SW480 (cell line): ENCODE measurements around the gene EHBP1L1.

Experiments
- DNase-seq: peaks from one replicate; pipeline ENCODE4 v3.0.0-alpha.2; 2016; ENCODE audit warnings: low spot score

The EHBP1L1 gene

GRCh38 chr11:65546217-65546958 lies 29.5 kb upstream of the EHBP1L1 start:
- DNase-seq = no peak

GRCh38 chr11:65547446-65548125 lies 28.3 kb upstream of the EHBP1L1 start:
- no peak for DNase-seq

- DNase-seq = no peak
Observed at GRCh38 chr11:65548395-65548794, 27.5 kb upstream of the EHBP1L1 start.

GRCh38 chr11:65549096-65549495 lies 26.8 kb upstream of the EHBP1L1 start:
- no peak for DNase-seq

- DNase-seq = peak; percentile 75
Observed at GRCh38 chr11:65551572-65552387, 24.1 kb upstream of the EHBP1L1 start.

GRCh38 chr11:65552388-65552951 lies 23.4 kb upstream of the EHBP1L1 start:
- DNase-seq = no peak

- DNase-seq = no peak
Observed at GRCh38 chr11:65553301-65554001, 22.4 kb upstream of the EHBP1L1 start.

- no peak for DNase-seq
Observed at GRCh38 chr11:65554057-65554818, 21.6 kb upstream of the EHBP1L1 start.

GRCh38 chr11:65554842-65555430 lies 20.9 kb upstream of the EHBP1L1 start:
- no peak for DNase-seq

- DNase-seq = peak; percentile 95
Observed at GRCh38 chr11:65555693-65556231, 20.1 kb upstream of the EHBP1L1 start.

- DNase-seq = peak; percentile 65
Observed at GRCh38 chr11:65556470-65557279, 19.2 kb upstream of the EHBP1L1 start.

GRCh38 chr11:65557280-65558001 lies 18.4 kb upstream of the EHBP1L1 start:
- no peak for DNase-seq

GRCh38 chr11:65558002-65558929 lies 17.6 kb upstream of the EHBP1L1 start, which contains the start of gene LTBP3:
TSS of gene LTBP3 (minus strand) at chr11:65558359. CDS start at chr11:65557959, 400 bp downstream.
- DNase-seq = peak; percentile 87

GRCh38 chr11:65558930-65559509 lies 16.8 kb upstream of the EHBP1L1 start:
- no peak for DNase-seq

- no peak for DNase-seq
Observed at GRCh38 chr11:65559535-65559934, 16.3 kb upstream of the EHBP1L1 start.

- DNase-seq = peak; percentile 99
Observed at GRCh38 chr11:65559951-65560537, 15.8 kb upstream of the EHBP1L1 start.
